Putamen (tissue), 1 donor: Measurements from ENCODE around the gene EFNA4.
"Not testable (repeated sequence)": the region's sequence is repeated elsewhere in the genome, so short reads cannot be mapped to it uniquely, and the experiment has no call there.

Experiments used
- DNase-seq: peaks from one replicate; pipeline ENCODE4 v3.0.0-alpha.2; 2016; ENCODE audit warnings: low spot score

Gene EFNA4

DNA sequence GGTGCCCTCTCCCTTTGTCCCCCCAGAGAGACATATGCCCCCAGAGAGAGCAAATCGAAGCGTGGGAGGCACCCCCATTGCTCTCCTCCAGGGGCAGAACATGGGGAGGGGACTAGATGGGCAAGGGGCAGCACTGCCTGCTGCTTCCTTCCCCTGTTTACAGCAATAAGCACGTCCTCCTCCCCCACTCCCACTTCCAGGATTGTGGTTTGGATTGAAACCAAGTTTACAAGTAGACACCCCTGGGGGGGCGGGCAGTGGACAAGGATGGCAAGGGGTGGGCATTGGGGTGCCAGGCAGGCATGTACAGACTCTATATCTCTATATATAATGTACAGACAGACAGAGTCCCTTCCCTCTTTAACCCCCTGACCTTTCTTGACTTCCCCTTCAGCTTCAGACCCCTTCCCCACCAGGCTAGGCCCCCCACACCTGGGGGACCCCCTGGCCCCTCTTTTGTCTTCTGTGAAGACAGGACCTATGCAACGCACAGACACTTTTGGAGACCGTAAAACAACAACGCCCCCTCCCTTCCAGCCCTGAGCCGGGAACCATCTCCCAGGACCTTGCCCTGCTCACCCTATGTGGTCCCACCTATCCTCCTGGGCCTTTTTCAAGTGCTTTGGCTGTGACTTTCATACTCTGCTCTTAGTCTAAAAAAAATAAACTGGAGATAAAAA lies 23.5 kb downstream of the EFNA4 start:
- no peak for DNase-seq

GRCh38 chr1:155091071-155092051 lies 27.8 kb downstream of the EFNA4 start:
- DNase-seq, result peak; percentile 62

- DNase-seq, result no peak
Measured at GRCh38 chr1:155092131-155092530, 28.6 kb downstream of the EFNA4 start.

DNA sequence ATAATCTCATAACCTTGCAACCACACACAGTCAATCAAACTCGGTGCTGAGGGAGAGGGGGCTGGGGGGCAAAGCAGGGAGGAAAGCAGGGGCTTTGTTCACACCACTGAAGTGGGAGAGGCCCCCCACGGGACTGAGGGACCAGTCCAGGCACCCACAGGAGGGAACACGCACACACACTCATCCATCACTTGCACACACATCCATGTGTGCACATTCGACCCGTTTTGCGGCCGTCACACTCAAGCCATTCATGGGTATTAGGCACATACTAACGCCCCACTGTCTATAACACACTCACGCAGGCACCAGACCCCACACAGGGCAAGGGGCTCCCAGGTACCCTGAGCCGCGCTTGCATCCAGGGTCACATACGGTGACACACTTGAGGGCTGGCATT lies 29.1 kb downstream of the EFNA4 start:
- DNase-seq, result no peak

GRCh38 chr1:155093911-155094621 lies 30.5 kb downstream of the EFNA4 start:
- DNase-seq, result peak; percentile 62

GRCh38 chr1:155094622-155094948 lies 31.0 kb downstream of the EFNA4 start:
- DNase-seq, result no peak

- DNase-seq, result no peak
Measured at GRCh38 chr1:155099331-155099730, 35.8 kb downstream of the EFNA4 start.

DNA sequence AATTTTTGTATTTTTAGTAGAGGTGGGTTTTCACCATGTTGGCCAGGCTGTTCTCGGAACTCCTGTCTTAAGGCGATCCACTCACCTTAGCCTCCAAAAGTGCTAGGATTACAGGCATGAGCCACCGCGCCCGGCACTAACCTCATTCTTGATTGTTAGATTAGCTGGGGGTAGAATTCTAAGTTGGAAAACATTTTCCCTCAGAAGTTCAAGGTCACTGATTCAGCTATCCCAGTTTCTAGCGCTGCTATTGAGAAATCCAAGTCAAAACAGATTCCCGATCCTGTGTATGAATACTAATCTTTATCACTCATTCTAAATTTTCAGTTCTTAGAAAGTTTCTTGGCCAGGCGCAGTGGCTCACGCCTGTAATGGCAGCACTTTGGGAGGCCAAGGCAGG lies 39.8 kb downstream of the EFNA4 start:
- no peak for DNase-seq

GRCh38 chr1:155104605-155105534 lies 41.3 kb downstream of the EFNA4 start:
- no peak for DNase-seq

GRCh38 chr1:155105604-155106011 lies 42.1 kb downstream of the EFNA4 start:
- no peak for DNase-seq

DNA sequence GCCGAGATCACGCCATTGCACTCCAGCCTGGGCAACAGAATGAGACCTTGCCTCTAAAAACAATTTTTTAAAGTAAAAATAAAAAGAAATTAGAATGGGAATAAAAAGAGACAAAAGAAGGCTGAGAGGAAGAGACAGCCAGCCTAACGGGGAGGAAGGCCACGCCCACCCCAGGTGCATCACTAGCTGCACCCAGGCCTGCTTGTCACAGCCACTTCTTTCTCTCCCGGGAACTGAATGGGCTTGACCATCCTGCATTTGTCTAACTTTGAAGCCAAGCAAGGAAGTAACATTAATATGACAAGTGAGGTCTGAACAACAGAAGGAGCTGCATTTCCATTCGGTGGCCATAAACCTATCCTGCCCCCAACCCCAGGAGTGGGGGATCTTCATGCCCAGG lies 43.3 kb downstream of the EFNA4 start:
- no peak for DNase-seq

DNA sequence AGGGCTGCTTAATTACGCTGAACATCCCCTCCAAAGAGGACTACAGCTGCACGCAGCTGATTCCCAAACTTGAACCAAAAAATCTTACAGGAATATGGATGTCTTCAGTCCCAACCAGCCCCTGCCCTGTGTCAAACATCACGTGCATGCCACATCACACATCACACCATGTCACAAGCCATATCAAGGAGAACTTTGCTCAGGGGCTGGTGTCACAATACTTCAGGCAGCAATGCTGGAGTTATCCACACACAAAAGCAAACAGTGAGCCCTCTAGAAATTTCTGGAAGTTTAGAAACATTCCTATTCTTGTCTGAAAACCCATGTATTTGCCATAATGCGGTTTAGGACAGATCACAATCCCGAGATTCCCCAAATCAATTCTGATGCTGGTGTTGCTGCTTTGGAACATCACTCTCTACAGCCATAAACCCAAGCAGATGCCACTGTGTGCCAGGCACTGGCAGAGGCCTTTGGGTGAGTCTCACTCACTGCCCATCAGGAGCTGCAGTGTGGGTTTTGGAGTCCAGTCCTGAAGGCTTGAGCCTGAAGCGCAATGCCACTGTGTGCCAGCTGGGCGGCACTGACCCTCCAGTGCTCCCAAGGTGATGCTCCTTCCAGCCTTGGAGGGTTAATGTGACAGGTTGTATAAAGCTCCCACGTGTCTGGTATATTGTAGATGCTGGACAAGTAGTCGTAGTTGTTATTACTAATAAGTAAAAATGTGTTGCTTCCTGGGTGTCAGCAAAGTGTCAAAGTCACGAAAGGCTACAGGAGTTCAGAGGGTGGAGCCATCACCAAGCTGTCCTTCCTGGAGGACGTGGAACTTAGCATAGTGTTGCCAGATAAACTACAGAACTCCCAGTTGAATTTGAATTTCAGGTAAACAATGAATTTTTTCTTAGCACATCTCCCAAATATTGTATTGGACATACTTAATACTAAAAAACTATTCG lies 44.0 kb downstream of the EFNA4 start:
- DNase-seq, result no peak

DNA sequence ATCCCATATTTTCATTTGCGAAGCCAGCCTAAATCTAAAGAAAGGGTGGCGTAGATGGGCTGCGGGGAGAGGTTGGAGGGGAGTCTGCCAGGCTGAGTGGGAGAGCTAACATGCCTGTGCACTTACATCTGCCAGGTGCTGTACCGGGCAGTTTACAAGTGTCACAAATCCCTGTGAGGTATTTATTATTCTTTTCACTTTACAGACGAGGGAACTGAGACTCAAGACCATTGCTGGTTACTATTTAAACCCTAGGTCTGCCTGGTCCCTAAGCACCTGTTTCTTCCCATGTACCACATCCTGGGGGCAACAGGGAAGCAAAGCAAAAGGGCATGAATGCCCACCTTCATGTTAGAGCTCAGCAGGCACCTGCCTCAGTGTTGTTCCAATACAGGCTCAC lies 44.8 kb downstream of the EFNA4 start:
- no peak for DNase-seq

DNA sequence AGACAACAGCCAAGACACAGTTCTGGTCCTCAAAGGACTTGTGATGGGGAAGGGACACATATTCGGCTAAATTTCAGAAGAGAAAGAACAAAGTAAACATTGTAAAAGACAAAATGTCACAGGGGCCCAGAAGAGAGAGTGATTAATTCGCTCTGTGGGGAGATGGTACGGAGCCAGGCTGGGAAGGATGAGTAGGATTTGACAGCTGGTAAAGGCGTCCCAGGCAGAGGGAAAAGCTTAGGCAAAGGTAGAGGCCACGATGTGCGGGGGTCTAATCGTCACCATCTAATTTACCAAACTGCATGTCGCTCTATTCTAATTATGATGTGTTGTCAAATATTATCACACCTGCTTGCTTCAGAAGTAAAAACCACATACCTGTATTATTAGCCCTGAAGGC lies 46.8 kb downstream of the EFNA4 start:
- DNase-seq, result no peak

- DNase-seq, result no peak
Measured at GRCh38 chr1:155110826-155111225, 47.3 kb downstream of the EFNA4 start.

DNA sequence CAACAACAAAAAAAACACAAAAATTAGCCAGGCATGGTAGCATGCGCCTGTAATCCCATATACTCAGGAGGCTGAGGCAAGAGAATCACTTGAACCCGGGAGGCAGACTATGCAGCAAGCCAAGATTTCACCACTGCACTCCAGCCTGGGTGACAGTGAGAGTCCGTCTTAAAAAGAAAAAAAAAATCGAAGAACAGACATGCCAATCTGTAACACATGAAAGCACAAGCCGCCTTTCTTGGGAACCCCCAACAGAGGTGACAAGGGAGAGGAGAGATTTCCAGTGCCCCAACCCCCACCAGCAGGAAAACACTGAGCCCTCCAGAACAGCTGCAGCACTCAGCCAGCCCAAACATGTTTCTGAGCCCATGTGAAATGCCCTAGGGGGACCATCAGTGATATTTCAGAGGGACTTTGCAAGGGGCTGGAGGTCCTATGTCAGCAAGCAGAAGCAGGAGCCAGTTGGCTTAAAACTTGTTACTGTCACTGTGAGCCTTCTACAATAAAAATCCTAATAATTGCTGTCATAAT lies 50.0 kb downstream of the EFNA4 start:
- no peak for DNase-seq

DNA sequence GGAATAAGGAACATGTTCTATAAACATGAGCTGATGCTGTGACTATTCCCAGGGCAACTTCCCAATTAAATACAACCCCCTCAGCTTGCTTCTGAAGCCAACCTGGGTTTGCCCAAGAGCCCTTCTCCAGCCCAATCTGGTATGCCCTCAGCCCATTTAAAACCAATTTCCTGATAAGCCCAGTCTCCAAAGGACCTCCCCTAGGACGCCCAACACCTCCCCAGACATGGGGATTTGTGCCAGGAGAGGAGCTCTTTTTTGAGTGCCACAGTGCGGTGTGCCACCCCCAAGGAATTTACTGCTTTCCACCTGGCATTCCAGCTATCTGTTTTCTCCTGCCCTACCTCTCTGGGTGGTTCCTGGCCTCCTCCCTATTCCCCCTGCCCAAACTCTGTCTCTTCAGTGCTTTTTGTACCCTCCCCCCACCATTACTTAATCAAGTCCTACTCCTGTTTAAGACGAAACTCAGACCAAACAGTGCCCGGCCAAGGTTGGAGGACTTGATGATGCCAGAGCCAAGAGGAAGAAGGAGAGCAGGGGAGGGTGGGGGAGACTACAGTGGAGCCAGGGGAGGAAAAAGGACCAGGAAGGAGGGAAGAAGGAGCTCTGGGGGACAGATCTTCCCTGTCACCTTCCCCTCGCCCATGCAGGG lies 52.7 kb downstream of the EFNA4 start:
- DNase-seq, result no peak

DNA sequence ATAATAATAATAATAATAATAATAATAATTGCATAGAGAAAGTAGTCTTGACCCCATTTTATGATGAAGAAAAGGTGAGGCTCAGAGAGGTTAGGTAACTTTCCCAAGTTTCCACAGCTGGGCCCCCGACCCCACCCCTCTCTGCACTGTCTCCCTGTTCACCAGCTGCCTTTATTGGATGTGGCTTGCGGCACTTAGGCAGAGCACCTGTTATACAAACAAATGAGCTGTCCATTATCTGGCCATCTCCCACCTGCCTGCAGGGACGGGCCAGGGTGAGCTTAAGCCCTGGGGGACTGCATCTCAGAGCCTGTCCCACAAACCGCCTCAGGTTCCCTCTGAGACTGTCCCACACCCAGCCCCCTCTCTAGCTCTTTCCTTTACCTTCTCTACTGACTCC lies 54.1 kb downstream of the EFNA4 start:
- no peak for DNase-seq

DNA sequence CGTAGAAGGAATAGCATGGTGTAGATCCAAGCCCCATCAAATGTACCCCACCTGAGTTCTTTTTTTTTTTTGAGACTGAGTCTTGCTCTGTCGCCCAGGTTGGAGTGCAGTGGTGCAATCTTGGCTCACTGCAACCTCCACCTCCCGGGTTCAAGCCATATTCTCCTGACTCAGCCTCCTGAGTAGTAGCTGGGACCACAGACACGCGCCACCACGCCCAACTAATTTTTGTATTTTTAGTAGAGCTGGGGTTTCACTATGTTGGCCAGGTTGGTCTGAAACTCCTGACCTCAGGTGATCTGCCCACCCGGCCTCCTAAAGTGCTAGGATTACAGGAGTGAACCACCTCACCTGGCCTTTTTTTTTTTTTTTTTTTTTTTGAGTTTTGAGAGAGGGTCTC lies 54.5 kb downstream of the EFNA4 start:
- DNase-seq, result not testable (repeated sequence)
